RWPE2 (cell line): Measurements from ENCODE around the gene CACNA2D2.

Experiments
- ATAC-seq: fragments of 200-7000 bp; cut with Tn5 transposase; 3 replicates; pipeline ENCODE4 v1.9.1; 2021; ENCODE audit warnings: low read depth
- DNase-seq: peaks from one replicate; pipeline ENCODE4 v3.0.0-alpha.2; 2020; ENCODE audit warnings: low spot score
- H3K27ac ChIP-seq: fragments of 450-650 bp; 2 replicates; pipeline ENCODE4 v1.5.1; 2017; ENCODE audit warnings: mild to moderate bottlenecking; ENCODE audit not compliant: poor library complexity, severe bottlenecking
- H3K27me3 ChIP-seq: fragments of 250-450 bp; sonication (Bioruptor Pico); 2 replicates; pipeline ENCODE4 v1.5.1; 2021; ENCODE audit warnings: mild to moderate bottlenecking, moderate library complexity; ENCODE audit not compliant: insufficient read depth, poor library complexity, severe bottlenecking
- H3K36me3 ChIP-seq: fragments of 250-450 bp; sonication (Bioruptor Pico); 2 replicates; pipeline ENCODE4 v1.5.1; 2020; ENCODE audit warnings: low read depth, mild to moderate bottlenecking, moderate library complexity
- H3K4me1 ChIP-seq: fragments of 250-450 bp; sonication (Bioruptor Pico); 2 replicates; pipeline ENCODE4 v1.5.1; 2021; ENCODE audit warnings: mild to moderate bottlenecking, moderate library complexity; ENCODE audit not compliant: insufficient read depth, poor library complexity, severe bottlenecking
- H3K4me3 ChIP-seq: fragments of 250-450 bp; sonication (Bioruptor Pico); 2 replicates; pipeline ENCODE4 v1.5.1; 2021; ENCODE audit warnings: mild to moderate bottlenecking, moderate library complexity; ENCODE audit not compliant: severe bottlenecking
- H3K9me3 ChIP-seq: fragments of 250-450 bp; sonication (Bioruptor Pico); 2 replicates; pipeline ENCODE4 v1.5.1; 2021; ENCODE audit warnings: mild to moderate bottlenecking, moderate library complexity; ENCODE audit not compliant: severe bottlenecking
- TF ChIP-seq, protein P1 (sequence below): fragments of 450-650 bp; IDR thresholded peaks from one replicate; pipeline ENCODE4 v1.5.1; 2017; ENCODE audit warnings: mild to moderate bottlenecking, moderate library complexity; ENCODE audit not compliant: poor library complexity, severe bottlenecking

The CACNA2D2 gene

DNA sequence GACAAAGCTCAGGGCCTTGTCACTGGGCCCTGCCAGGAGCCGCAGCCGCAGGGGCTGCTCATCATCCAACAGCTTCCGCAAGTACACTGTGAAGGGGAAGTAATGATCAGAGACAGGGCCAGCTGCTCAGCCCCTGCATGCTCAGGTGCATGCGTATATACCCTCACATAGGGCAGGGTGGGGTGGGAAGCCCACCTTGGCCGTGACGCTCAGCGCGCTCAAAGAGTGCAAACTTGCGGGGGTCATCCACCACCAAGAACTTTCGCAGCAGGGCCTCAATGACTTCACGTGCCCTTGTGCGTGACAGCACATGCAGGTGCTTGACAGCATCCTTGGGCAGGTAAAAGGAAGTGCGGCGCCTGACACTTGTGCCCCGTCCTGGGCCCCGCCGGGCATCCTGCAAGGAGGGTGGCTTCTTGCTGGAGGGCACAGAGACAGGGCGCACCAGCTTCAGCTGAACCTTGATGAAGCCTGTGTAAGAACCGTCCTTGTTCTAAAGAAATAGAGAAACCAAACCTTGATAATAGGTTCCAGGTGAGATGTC lies 172.0 kb downstream of the CACNA2D2 start:
- Histone ChIP-seq H3K36me3 (peaks cover 71% of the 10 kb centered on the region), H3K27me3 (no peaks in the 10 kb centered on the region), H3K4me1 (peaks cover 15% of the 10 kb centered on the region), H3K27ac (no peak overlapping the region), H3K4me3 (no peak overlapping the region), H3K9me3 (no peaks in the 10 kb centered on the region)
- no peak for DNase-seq
- TF ChIP-seq, protein P1, sequence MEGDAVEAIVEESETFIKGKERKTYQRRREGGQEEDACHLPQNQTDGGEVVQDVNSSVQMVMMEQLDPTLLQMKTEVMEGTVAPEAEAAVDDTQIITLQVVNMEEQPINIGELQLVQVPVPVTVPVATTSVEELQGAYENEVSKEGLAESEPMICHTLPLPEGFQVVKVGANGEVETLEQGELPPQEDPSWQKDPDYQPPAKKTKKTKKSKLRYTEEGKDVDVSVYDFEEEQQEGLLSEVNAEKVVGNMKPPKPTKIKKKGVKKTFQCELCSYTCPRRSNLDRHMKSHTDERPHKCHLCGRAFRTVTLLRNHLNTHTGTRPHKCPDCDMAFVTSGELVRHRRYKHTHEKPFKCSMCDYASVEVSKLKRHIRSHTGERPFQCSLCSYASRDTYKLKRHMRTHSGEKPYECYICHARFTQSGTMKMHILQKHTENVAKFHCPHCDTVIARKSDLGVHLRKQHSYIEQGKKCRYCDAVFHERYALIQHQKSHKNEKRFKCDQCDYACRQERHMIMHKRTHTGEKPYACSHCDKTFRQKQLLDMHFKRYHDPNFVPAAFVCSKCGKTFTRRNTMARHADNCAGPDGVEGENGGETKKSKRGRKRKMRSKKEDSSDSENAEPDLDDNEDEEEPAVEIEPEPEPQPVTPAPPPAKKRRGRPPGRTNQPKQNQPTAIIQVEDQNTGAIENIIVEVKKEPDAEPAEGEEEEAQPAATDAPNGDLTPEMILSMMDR = no peak
- no peak for ATAC-seq

GRCh38 chr3:50330330-50330729 lies 173.1 kb downstream of the CACNA2D2 start:
- ATAC-seq (no peak), DNase-seq (no peak)
- Histone ChIP-seq H3K36me3 (peaks cover 68% of the 10 kb centered on the region), H3K27me3 (no peaks in the 10 kb centered on the region), H3K9me3 (no peaks in the 10 kb centered on the region), H3K27ac (no peak overlapping the region), H3K4me1 (peaks cover 10% of the 10 kb centered on the region), H3K4me3 (no peak overlapping the region)
- TF ChIP-seq, protein P1 = no peak

DNA sequence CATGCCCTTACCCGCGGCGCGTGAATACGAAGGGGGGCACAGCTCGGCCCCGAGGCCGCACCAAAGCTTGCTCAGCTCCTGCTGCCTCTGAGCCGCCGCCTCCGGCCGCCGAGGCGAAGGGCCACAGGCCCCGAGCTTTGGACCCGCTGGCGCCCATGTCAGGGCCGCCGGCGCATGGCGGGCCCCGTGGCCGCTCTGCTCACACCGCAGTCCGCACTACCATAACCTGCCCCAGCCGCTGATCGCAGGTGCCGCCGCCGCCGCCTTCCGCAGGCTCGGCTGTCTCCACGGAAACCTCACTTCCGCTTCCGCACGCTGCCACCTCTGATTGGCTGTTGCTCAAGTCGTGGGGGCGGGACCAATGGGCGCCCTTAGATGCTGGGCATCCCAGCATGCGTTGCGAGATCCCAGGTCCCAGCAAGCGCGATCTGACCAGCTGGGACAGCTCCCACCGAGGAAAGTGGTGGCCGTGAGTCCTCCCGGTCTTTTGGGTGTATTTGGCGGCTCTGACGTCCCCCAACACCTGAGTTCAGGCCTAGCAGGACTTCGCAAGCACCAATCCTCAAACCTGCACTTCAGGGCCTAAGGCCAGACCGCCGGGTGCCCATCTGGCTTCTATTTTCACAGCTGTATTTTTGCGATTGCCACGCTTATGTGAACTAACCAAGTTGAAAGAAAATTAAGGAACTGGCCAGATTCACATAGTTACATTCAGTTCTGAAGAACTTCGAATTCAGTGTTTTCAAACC lies 175.3 kb downstream of the CACNA2D2 start, which contains the start of gene TUSC2:
TUSC2 (minus strand) TSS at position 281 of the 749 bp plus-strand sequence; CDS start at position 157, 124 bp downstream.
- Histone ChIP-seq H3K36me3 (peaks cover 56% of the 10 kb centered on the region), H3K9me3 (no peaks in the 10 kb centered on the region), H3K4me3 (peak within 1 kb of the TSS; percentile 81), H3K27ac (peak within 1 kb of the TSS; percentile 19), H3K4me1 (no peaks in the 10 kb centered on the region), H3K27me3 (no peaks in the 10 kb centered on the region)
- DNase-seq (peak; percentile 97), ATAC-seq (peak; percentile 84)
- TF ChIP-seq, protein P1 = no peak

GRCh38 chr3:50327129-50327528 lies 176.3 kb downstream of the CACNA2D2 start:
- Histone ChIP-seq H3K27ac (peak overlapping the region; percentile 19), H3K36me3 (peaks cover 53% of the 10 kb centered on the region), H3K4me3 (peak overlapping the region; percentile 81), H3K27me3 (no peaks in the 10 kb centered on the region), H3K9me3 (no peaks in the 10 kb centered on the region), H3K4me1 (no peaks in the 10 kb centered on the region)
- no peak for ATAC-seq
- TF ChIP-seq, protein P1 = no peak
- DNase-seq = no peak

- TF ChIP-seq, protein P1 = no peak
- DNase-seq = no peak
- H3K4me1 ChIP-seq = no peaks in the 10 kb centered on the region
Measured at GRCh38 chr3:50326182-50326541, 177.3 kb downstream of the CACNA2D2 start.

More at GRCh38 chr3:50326182-50326541, 177.3 kb downstream of the CACNA2D2 start:
- no peak overlapping the region for H3K4me3 ChIP-seq
- H3K27ac ChIP-seq = no peak overlapping the region
- H3K27me3 ChIP-seq = no peaks in the 10 kb centered on the region
- peaks cover 43% of the 10 kb centered on the region for H3K36me3 ChIP-seq
- no peak for ATAC-seq
- H3K9me3 ChIP-seq = no peaks in the 10 kb centered on the region
